Superior temporal gyrus (tissue), 1 donor: Measurements from ENCODE around the gene PTPN2.
"Not testable (repeated sequence)": the region's sequence is repeated elsewhere in the genome, so short reads cannot be mapped to it uniquely, and the experiment has no call there.

Experiments
- DNase-seq: peaks from one replicate; pipeline ENCODE4 v3.0.0-alpha.2; 2016; ENCODE audit errors: extremely low spot score

PTPN2 gene

GRCh38 chr18:12772111-12772510 is 111.9 kb downstream of the PTPN2 start:
- DNase-seq = no peak

GRCh38 chr18:12770469-12771219 is 113.4 kb downstream of the PTPN2 start:
- no peak for DNase-seq

- no peak for DNase-seq
These were observed 114.2 kb downstream of the PTPN2 start for GRCh38 chr18:12769644-12770440.

- DNase-seq = no peak
These were observed 114.9 kb downstream of the PTPN2 start for GRCh38 chr18:12769136-12769535.

GRCh38 chr18:12768625-12769024 is 115.4 kb downstream of the PTPN2 start:
- DNase-seq = no peak

GRCh38 chr18:12767580-12768155 is 116.4 kb downstream of the PTPN2 start:
- DNase-seq = no peak

GRCh38 chr18:12766986-12767433 is 117.0 kb downstream of the PTPN2 start:
- DNase-seq = no peak

- DNase-seq = no peak
These were observed 118.5 kb downstream of the PTPN2 start for GRCh38 chr18:12765586-12765985.

- no peak for DNase-seq
These were observed 118.9 kb downstream of the PTPN2 start for GRCh38 chr18:12765126-12765525.

- DNase-seq = not testable (repeated sequence)
These were observed 125.5 kb downstream of the PTPN2 start for GRCh38 chr18:12758566-12758965.

- DNase-seq = not testable (repeated sequence)
These were observed 127.3 kb downstream of the PTPN2 start for GRCh38 chr18:12756619-12757239.

GRCh38 chr18:12755606-12756005 is 128.4 kb downstream of the PTPN2 start:
- DNase-seq = not testable (repeated sequence)

GRCh38 chr18:12754511-12754910 is 129.5 kb downstream of the PTPN2 start:
- no peak for DNase-seq

- no peak for DNase-seq
These were observed 132.1 kb downstream of the PTPN2 start for GRCh38 chr18:12751891-12752290.

- DNase-seq = no peak
These were observed 132.5 kb downstream of the PTPN2 start for GRCh38 chr18:12751503-12751884.

- no peak for DNase-seq
These were observed 133.1 kb downstream of the PTPN2 start for GRCh38 chr18:12750715-12751502.

- DNase-seq = no peak
These were observed 133.8 kb downstream of the PTPN2 start for GRCh38 chr18:12750076-12750714.

GRCh38 chr18:12749121-12749520 is 134.9 kb downstream of the PTPN2 start:
- no peak for DNase-seq

- no peak for DNase-seq
These were observed 135.4 kb downstream of the PTPN2 start for GRCh38 chr18:12748671-12749070.

- DNase-seq = no peak
These were observed 136.3 kb downstream of the PTPN2 start for GRCh38 chr18:12747530-12748315.
